HG03045 (cell line): ENCODE measurements around the gene PDIA5.
"Not testable (repeated sequence)": the region's sequence is repeated elsewhere in the genome, so short reads cannot be mapped to it uniquely, and the experiment has no call there.

Experiments
- ATAC-seq: cut with Tn5 transposase; IDR thresholded peaks from one replicate; pipeline ENCODE4 v1.9.1; 2021; ENCODE audit warnings: mild to moderate bottlenecking, moderate library complexity; ENCODE audit not compliant: unreplicated experiment

Gene PDIA5

GRCh38 chr3:123141276-123141675, 74.5 kb downstream of the PDIA5 start:
- no peak for ATAC-seq

- no peak for ATAC-seq
Measured at GRCh38 chr3:123143669-123144411, 77.0 kb downstream of the PDIA5 start.

GRCh38 chr3:123147754-123148535, 81.1 kb downstream of the PDIA5 start:
- ATAC-seq, result no peak

- no peak for ATAC-seq
Measured at GRCh38 chr3:123148772-123149171, 81.9 kb downstream of the PDIA5 start.

DNA sequence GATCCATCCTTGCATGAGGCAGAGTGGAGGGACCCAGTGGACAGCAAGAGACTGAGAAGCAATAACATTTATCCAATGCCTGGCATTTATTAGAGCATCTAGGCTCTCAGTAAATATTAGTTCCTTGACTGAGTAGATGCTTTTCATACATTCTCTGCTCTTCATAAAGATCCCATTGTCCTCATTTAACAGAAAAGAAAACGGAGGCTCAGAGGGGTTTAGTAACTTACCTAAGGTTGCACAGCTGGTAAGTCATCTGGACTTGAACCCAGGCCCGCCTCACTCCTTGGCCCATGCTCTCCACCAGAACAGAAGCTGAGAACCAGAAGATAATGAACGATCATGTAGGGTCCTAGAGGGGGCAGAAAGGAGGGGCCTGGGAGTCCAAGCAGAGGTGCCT, 82.7 kb downstream of the PDIA5 start:
- ATAC-seq, result no peak

DNA sequence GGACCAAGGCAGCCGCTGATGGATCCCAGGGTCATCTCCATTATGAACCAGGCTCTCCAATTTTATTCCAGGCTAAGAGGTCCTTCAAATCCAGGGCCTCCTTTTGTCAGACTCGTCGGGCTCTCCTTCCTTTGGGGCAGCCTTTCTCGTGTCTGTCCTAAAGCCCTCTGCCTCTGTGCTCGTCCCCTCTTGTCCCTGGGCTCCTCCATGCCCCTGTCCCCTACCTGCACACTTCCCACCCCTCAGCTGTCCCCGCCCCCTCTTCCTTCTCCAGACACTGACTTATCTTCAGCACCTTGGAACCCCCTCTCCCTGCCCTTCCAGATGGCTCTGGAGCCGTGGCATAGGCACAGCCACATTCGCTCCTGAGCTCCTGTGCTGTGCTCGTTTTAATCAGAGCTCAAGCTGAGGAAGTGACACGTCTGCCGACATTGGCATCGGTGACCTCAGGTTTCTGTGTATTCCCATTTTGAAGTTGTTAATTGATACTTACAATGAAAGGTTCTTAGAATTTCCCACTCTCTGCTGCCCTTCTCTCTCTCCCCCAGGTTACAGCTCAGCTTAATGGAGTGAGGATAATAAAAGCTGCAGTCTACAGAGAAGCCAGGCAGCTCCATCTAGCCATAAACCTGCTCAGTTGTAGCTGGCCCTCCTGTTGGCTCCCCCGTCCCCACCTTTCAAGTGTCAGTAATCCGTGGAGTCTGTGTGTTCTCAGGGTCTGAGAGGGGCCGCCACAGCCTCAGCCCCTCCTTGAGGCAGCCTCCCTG, 83.8 kb downstream of the PDIA5 start:
- no peak for ATAC-seq

DNA sequence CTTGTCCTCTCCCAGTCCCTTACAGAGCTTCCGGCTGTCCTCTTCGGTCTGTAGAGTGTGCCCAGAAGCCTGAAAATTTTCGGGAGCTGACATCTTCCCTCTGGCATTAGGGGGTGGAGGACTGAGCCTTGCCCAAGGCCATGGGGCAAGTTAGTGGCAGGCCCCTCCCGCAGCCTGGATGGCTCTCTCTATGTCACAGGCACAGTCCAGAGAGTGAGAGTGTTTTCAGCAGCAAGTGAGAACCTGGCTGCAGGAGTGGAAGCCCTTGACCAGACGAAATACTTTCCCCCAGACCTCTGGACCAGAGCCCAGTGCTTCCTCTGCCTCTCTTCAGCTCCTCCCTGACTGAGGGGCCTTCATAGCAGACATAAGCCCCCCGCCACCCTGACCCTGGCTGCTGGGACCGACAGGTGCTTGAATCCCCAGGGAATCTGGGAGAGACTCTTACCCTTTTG, 84.5 kb downstream of the PDIA5 start:
- no peak for ATAC-seq

DNA sequence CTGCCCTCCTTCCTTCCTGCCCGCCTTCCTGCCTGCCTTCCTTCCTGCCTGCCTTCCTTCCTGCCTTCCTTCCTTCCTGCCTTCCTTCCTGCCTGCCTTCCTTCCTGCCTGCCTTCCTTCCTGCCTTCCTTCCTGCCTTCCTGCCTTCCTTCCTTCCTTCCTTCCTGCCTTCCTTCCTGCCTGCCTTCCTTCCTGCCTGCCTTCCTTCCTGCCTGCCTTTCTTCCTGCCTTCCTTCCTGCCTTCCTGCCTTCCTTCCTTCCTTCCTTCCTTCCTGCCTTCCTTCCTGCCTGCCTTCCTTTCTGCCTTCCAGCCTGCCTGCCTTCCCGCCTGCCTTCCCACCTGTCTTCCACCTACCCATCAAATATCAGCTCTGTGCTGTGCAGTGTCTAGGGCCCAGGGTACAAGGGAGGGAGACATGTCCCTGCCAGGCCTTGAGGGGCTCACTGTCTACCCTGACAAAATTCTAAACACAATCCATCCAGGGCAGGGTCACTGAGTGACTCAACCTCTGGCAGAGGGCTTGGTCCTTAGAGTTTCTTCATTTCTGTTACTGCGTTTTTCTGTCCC, 85.1 kb downstream of the PDIA5 start:
- not testable (repeated sequence) for ATAC-seq

DNA sequence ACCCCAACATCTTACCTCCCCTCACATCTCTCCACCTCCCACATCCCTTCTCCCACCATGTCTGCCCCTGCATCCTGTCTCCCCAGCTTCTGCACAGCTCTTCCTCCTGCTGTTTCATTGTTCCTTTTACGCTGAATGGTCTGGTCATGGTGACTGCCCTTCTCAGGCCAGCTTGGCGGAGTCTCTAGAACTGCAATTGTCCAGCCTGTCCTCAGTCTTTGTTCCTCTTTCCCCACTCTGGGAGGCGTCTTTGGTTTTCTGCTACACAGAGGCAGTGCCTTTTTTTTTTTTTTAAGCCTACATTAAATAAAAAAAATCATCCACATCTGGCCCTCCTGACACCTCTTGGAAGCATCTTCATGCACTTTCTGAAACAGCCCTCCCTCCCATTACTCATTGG, 85.9 kb downstream of the PDIA5 start:
- ATAC-seq, result no peak

- ATAC-seq, result no peak
Measured at GRCh38 chr3:123153125-123154019, 86.5 kb downstream of the PDIA5 start.

GRCh38 chr3:123154020-123154985, 87.5 kb downstream of the PDIA5 start:
- ATAC-seq, result no peak

GRCh38 chr3:123155471-123156011, 88.7 kb downstream of the PDIA5 start:
- no peak for ATAC-seq

DNA sequence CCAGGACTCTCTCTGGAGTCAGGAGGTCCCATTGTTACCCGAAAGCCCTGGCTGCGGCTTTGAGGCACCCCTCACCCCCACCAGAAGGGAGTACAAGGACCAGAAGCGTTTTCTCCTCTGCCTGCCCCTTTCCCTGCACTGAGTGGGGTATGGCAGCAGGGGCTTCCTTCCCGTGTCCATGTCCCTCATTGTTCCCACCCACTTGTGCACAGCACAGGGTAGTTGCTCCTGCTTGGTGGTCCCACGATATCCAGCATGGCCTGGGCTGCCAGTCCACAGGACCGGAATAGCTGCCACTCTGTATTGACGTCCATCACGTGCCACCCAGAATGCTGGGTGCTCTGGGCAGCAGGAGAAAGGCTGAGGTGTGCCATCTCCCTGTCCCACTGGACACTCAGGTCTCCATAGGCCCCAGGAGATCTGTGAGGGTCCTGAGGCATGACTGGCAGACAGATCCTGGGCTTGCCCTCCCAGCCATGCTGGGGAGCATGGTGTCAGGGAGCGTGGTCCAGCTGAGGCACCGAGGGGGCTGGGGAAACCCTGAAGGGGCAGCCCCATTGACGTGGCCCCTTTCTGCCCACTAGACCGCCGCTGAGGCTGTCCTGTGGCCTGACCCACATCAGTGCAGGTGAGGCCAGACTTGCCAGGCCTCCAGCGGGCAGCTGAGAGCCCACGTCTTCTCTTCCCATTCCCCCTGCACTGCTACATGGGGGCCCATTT, 89.6 kb downstream of the PDIA5 start:
- ATAC-seq, result no peak

DNA sequence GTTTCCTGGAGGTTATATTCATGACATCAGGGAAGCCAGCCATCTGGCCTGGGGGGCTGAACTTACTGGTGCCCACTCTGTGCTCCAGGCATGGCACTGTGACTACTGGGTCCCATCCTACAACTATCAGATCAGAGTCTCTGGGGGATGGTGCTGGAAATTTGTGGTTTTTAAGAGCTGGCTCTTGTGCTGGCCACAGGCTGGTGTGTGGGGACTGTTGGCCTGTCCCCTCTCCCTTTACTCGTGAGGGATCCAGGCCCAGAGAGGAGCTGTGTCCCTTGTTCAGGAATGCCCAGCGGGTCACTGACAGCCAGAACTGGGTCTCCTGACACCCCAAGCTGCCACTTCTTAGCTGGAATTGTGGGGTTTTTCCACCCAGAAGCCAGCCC, 90.4 kb downstream of the PDIA5 start:
- ATAC-seq, result no peak

GRCh38 chr3:123157598-123158287, 90.9 kb downstream of the PDIA5 start:
- no peak for ATAC-seq

DNA sequence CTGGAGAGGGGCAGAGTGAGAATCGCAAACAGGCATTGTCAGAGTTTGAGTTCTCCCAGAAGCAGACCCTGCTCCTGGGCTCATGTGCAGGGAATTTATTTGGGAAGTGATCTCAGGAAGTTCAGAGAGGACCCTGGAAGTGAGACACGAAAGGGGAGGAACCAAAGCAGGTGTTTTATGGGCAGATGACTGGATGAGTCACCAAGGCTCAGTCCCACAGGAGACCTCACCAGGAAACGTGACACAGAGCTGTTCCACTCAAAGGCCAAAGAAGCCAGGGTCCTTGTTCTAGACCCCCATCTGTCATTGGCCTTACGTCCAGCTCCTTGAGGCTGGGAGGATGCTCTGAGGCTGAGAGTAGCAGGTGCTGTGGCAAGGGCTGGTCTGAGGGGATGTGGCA, 91.5 kb downstream of the PDIA5 start:
- no peak for ATAC-seq

GRCh38 chr3:123158899-123159390, 92.1 kb downstream of the PDIA5 start:
- ATAC-seq, result no peak
